Measurements from ENCODE around the gene ADGRA1.

- TF ChIP-seq CTCF (IDR thresholded peaks at IDR 0.05; ENCODE audit: low read length) (no peak), EZH2phosphoT487 (IDR thresholded peaks at IDR 0.05; ENCODE audit: low read length) (no peak), EZH2 (optimal IDR thresholded peaks at IDR 0.05; ENCODE audit: low read depth, low read length) (no peak)
Observed at GRCh38 chr10:133105686-133106390, 18.1 kb downstream of the ADGRA1 start.

All from MM.1S (cell line).